Stimulated activated CD4-positive, alpha-beta T cell treated with anti-CD3 and anti-CD28 coated beads, TNF-alpha, amount 100 ng/mL, for 48 hours (primary cell): ENCODE measurements around the gene MARK2.
"Not testable (repeated sequence)": the region's sequence is repeated elsewhere in the genome, so short reads cannot be mapped to it uniquely, and the experiment has no call there.

Source experiments
- DNase-seq, 3 donors: peaks; one replicate each; pipeline ENCODE4 v3.0.0-alpha.2; 2020; ENCODE audit warnings: low read depth in 3 of 3

Gene MARK2

GRCh38 chr11:63853476-63853875 is 14.6 kb downstream of the MARK2 start:
- no peak for DNase-seq

GRCh38 chr11:63854696-63855095 is 15.8 kb downstream of the MARK2 start:
- no peak for DNase-seq

GRCh38 chr11:63855975-63856374 is 17.1 kb downstream of the MARK2 start:
- DNase-seq = no peak

- no peak for DNase-seq
Observed at GRCh38 chr11:63858628-63859550, 20.0 kb downstream of the MARK2 start.

GRCh38 chr11:63862923-63863322 is 24.0 kb downstream of the MARK2 start:
- DNase-seq = no peak

- not testable (repeated sequence) for DNase-seq
Observed at GRCh38 chr11:63863620-63864019, 24.7 kb downstream of the MARK2 start.

GRCh38 chr11:63866211-63866610 is 27.3 kb downstream of the MARK2 start:
- peak; percentile 63 to 75 (median 74) for DNase-seq

- no peak for DNase-seq
Observed at GRCh38 chr11:63867511-63867910, 28.6 kb downstream of the MARK2 start.

GRCh38 chr11:63868399-63869064 is 29.6 kb downstream of the MARK2 start:
- DNase-seq = no peak

GRCh38 chr11:63869171-63869591 is 30.3 kb downstream of the MARK2 start:
- DNase-seq = no peak

GRCh38 chr11:63869683-63870082 is 30.8 kb downstream of the MARK2 start:
- peak in 1 of 3 donors; percentile 8 for DNase-seq

GRCh38 chr11:63870351-63871140 is 31.6 kb downstream of the MARK2 start:
- DNase-seq = no peak

- DNase-seq = peak in 2 of 3 donors; percentile 12 to 17
Observed at GRCh38 chr11:63871962-63872799, 33.3 kb downstream of the MARK2 start.

GRCh38 chr11:63872800-63873197 is 33.9 kb downstream of the MARK2 start:
- DNase-seq = no peak

GRCh38 chr11:63873311-63873710 is 34.4 kb downstream of the MARK2 start:
- DNase-seq = no peak

- DNase-seq = no peak
Observed at GRCh38 chr11:63874511-63874910, 35.6 kb downstream of the MARK2 start.

GRCh38 chr11:63875506-63876065 is 36.7 kb downstream of the MARK2 start:
- no peak for DNase-seq

GRCh38 chr11:63876616-63877015 is 37.7 kb downstream of the MARK2 start:
- DNase-seq = no peak

- no peak for DNase-seq
Observed at GRCh38 chr11:63877658-63878241, 38.8 kb downstream of the MARK2 start.

- DNase-seq = no peak
Observed at GRCh38 chr11:63879598-63880402, 40.9 kb downstream of the MARK2 start.
